ENCODE results near the gene STON1. TPM values are rescaled to one million over a fixed set of nuclear protein-coding genes. Genes with fewer than 3 reads are reported as not detected.

STON1 gene
- total and polyA plus RNA-seq, 2 of the 4 experiments (the other 2 are of a cell fraction), result 4.0 to 5.7 TPM

- Histone ChIP-seq H2BK120ac (ENCODE audit: low read depth, low read length) (no peak overlapping the region), H3K9me3 (ENCODE audit: control insufficient read depth, insufficient read depth, low read length) (no peaks in the 10 kb centered on the region), H3K9me1 (ENCODE audit: insufficient read depth, low read length) (peaks cover 6% of the 10 kb centered on the region), H2BK5ac (ENCODE audit: low read depth, low read length, poor library complexity, severe bottlenecking) (no peak overlapping the region), H3K27me3 (ENCODE audit: control insufficient read depth, insufficient read depth, low read length) (no peaks in the 10 kb centered on the region), H2AK9ac (replicated peaks; ENCODE audit: low read depth, low read length, poor library complexity) (no peak overlapping the region), H3K56ac (ENCODE audit: extremely low read depth, insufficient read depth, low read length) (no peak overlapping the region), H3K4me3 (ENCODE audit: insufficient read depth, low read depth, low read length) (no peak overlapping the region), H3K4me1 (ENCODE audit: control insufficient read depth, insufficient read depth, low read length) (peaks cover 3% of the 10 kb centered on the region), H3K23ac (ENCODE audit: low read depth, low read length) (no peak overlapping the region), H4K20me1 (ENCODE audit: insufficient read depth, low read length) (no peaks in the 10 kb centered on the region), H2AFZ (replicated peaks; ENCODE audit: low read length, poor library complexity) (no peak overlapping the region), H4K91ac (ENCODE audit: insufficient read depth, low read depth, low read length) (no peak overlapping the region), H3K79me1 (ENCODE audit: low read depth in 1 of 2, low read length in 2 of 2) (peaks cover 5 to 14% of the 10 kb centered on the region in 2 experiments; a peak in 3 of 4 replicates), H3K18ac (ENCODE audit: low read depth, low read length) (no peak overlapping the region), H3K27ac (ENCODE audit: insufficient read depth, low read length) (no peak overlapping the region), H4K8ac (ENCODE audit: low read depth in 2 of 2, low read length in 2 of 2) (no peak overlapping the region), H2BK20ac (ENCODE audit: low read depth, low read length) (no peak overlapping the region), H4K5ac (ENCODE audit: low read depth, low read length) (no peak overlapping the region), H3K36me3 (ENCODE audit: control insufficient read depth, insufficient read depth, low read length) (0 out of 2 replicates have a peak, but pooled peaks cover 1% of the 10 kb centered on the region), H3K9ac (ENCODE audit: low read depth, low read length) (no peak overlapping the region), H3K14ac (replicated peaks; ENCODE audit: low read depth, low read length) (no peak overlapping the region), H2AK5ac (ENCODE audit: low read depth, low read length) (no peak overlapping the region), H3K4me2 (ENCODE audit: low read depth, low read length) (no peak overlapping the region), H3K4ac (ENCODE audit: low read depth, low read length) (no peak overlapping the region), H2BK15ac (ENCODE audit: low read depth, low read length) (no peak overlapping the region)
- no TSS peak for BruUV-seq (replicated peaks)
- WGBS, 2 experiments (ENCODE audit: extremely low coverage in 2 of 2, insufficient read length in 1 of 2), result no CpG with 5 or more reads among the region's 3 CpGs
- DNase-seq (no peak), ATAC-seq (ENCODE audit: low read depth) (no peak)
- TF ChIP-seq RAD21 (IDR thresholded peaks at IDR 0.05; ENCODE audit: low read length) (no peak), FOS (IDR thresholded peaks at IDR 0.05; ENCODE audit: low read depth, low read length) (no peak), RCOR1 (IDR thresholded peaks at IDR 0.05; ENCODE audit: insufficient replicate concordance, low read length) (no peak), CTCF (conservative IDR thresholded peaks at IDR 0.05; ENCODE audit: low read depth, low read length) (no peak), SMC3 (IDR thresholded peaks at IDR 0.05; ENCODE audit: low read depth, low read length) (no peak)
- ChIA-PET CTCF (no interaction called here), POLR2A (ENCODE audit: unreplicated experiment) (no interaction called here)
- intact Hi-C loops (cut with micrococcal nuclease) (no loop called here), dilution Hi-C loops (cut with HindIII; ENCODE audit: low sequenced_read_pairs, unreplicated experiment) (no loop called here), in situ Hi-C loops (cut with MboI; ENCODE audit: low sequenced_read_pairs) (no loop called here)
Observed at GRCh38 chr2:48549972-48550371, 20.0 kb downstream of the STON1 start.
